SJSA1 (cell line): ENCODE measurements around the gene HADHA. TPM values are rescaled to one million over a fixed set of nuclear protein-coding genes. Genes with fewer than 3 reads are reported as not detected.

Source experiments
- DNase-seq, 2 experiments: peaks; one replicate each; pipeline ENCODE4 v3.0.0-alpha.2; 2015 to 2020; ENCODE audit warnings: low spot score in 2 of 2, low read depth in 1 of 2
- H3K27ac ChIP-seq: fragments of 250-450 bp; sonication (Bioruptor Pico); 2 replicates; pipeline ENCODE4 v1.5.1; 2020; ENCODE audit warnings: mild to moderate bottlenecking, moderate library complexity
- H3K27me3 ChIP-seq: fragments of 250-450 bp; sonication (Bioruptor Pico); replicated peaks from 2 replicates; pipeline ENCODE4 v1.5.1; 2020; ENCODE audit warnings: mild to moderate bottlenecking, moderate library complexity
- H3K36me3 ChIP-seq: fragments of 250-450 bp; sonication (Bioruptor Pico); 2 replicates; pipeline ENCODE4 v1.5.1; 2020; ENCODE audit warnings: mild to moderate bottlenecking
- H3K4me1 ChIP-seq: fragments of 250-450 bp; sonication (Bioruptor Pico); replicated peaks from 2 replicates; pipeline ENCODE4 v1.6.1; 2021; ENCODE audit warnings: mild to moderate bottlenecking
- H3K4me3 ChIP-seq: fragments of 250-450 bp; sonication (Bioruptor Pico); 2 replicates; pipeline ENCODE4 v1.5.1; 2020; ENCODE audit warnings: mild to moderate bottlenecking
- H3K9me3 ChIP-seq: fragments of 250-450 bp; sonication (Bioruptor Pico); replicated peaks from 2 replicates; pipeline ENCODE4 v1.5.1; 2020; ENCODE audit warnings: mild to moderate bottlenecking
- total RNA-seq: library from RNA; depleted of rRNA; stranded (reverse); fragments of >200 nt; shearing (Covaris generic); gene quantifications from 2 replicates; pipeline ENCODE4 v1.2.3, GENCODE V29; 2014

HADHA gene
- total RNA-seq, 1 experiment from 2014 or later, result 114 TPM

DNA sequence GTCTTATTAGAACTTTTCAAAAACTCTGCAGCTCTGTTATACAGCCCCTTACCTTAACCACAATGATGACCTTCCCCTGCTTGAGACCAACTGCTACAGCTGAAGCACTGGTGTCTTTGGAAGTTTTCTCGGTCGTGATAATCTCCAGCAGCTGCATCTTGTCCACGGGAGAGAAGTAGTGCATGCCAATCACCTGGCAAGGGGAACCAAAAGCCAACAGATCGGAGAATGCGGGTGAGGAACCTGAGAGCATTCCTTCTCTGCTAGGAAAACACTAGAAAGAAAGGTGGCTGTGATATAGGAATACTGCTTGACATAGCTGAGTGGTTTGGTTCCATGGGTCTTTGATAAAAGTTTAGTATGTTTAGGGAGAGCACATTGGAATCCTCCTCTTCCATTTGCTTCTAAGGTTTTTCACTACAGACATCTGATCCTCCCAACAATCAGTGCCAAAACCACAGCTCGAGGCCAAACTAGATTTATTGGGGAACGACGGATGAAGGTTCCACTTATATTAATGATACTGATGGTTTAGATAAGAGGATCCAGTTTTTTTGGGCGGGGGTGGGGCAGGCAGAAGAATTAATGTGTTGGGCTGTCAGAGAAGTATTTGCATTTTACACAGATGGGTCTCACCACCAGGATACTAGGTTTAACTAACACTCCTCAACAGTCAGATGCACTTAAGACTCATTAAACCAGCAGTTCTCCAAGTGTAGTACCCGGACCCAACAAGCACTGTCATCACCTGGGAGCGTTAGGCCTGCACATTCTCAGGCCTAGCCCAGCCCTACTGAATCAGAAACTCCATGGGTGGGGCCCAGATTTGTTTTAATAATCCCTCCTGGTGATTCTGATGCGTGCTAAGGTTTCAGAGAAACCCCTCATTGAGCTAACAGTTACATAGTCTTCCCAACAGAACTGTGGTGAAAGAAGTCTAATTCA lies 49.1 kb downstream of the HADHA start:
- Histone ChIP-seq H3K9me3 (no peaks in the 10 kb centered on the region), H3K4me3 (no peak overlapping the region), H3K4me1 (no peaks in the 10 kb centered on the region), H3K27me3 (no peaks in the 10 kb centered on the region; the same call in 1 of the 2 replicates), H3K27ac (no peak overlapping the region), H3K36me3 (peaks cover 79% of the 10 kb centered on the region)
- DNase-seq, result no peak

- peaks cover 64% of the 10 kb centered on the region for H3K36me3 ChIP-seq
- no peaks in the 10 kb centered on the region for H3K4me1 ChIP-seq
- no peak overlapping the region for H3K27ac ChIP-seq
- H3K27me3 ChIP-seq, result no peaks in the 10 kb centered on the region; the same call in 1 of the 2 replicates
- H3K4me3 ChIP-seq, result no peak overlapping the region
- no peaks in the 10 kb centered on the region; the same call in 1 of the 2 replicates for H3K9me3 ChIP-seq
- DNase-seq, result no peak
Observed at GRCh38 chr2:26193578-26194231, 50.7 kb downstream of the HADHA start.

DNA sequence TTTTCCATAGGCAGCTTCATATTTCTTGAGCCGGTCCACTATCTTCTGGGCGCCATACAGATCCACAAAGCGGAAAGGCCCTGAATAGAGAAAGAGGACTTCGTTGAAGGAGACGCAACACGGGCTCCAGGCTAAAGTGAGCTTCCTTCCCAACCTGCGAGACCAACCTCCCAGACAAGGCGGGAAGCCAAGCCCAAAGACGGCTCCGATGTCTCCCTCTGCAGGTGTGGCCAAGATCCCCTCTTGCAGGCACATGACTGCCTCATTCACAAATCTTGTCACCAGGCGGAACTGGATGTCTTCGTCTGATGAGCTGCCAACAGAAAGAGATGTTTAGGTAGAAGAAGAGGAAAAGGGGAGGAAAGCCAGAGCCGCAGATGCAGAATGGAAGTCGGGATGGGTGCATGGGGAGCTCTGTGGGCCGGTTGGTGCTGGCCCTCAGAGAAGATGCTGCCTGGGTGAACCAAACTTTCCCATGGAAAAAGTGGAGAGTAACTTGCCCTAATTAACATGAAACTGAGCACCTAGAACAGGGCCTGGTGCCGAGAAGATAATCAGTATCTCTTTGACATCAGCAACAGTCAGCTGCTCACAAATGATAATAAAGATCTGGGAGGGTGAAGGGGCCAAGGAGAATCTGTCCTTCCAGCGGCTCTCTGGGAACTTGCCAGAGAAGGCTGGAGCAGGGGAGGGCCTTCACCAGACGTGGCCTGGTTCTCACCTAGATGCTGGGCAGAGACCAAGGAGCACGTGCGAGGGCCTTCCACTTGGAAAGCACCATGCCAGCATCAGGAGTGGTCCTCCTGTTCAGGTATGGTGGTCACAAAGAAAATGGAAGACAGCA lies 52.9 kb downstream of the HADHA start:
- Histone ChIP-seq H3K4me3 (no peak overlapping the region), H3K36me3 (peaks cover 45% of the 10 kb centered on the region), H3K4me1 (no peaks in the 10 kb centered on the region), H3K27me3 (no peaks in the 10 kb centered on the region; the same call in 1 of the 2 replicates), H3K9me3 (no peaks in the 10 kb centered on the region; the same call in 1 of the 2 replicates), H3K27ac (no peak overlapping the region)
- DNase-seq, result no peak

- no peaks in the 10 kb centered on the region for H3K27me3 ChIP-seq
Observed at GRCh38 chr2:26190369-26190768, 54.1 kb downstream of the HADHA start.

GRCh38 chr2:26189751-26190150 lies 54.7 kb downstream of the HADHA start:
- Histone ChIP-seq H3K27me3 (no peaks in the 10 kb centered on the region), H3K4me1 (no peaks in the 10 kb centered on the region; the same call in 1 of the 2 replicates), H3K4me3 (no peak overlapping the region)

More at GRCh38 chr2:26190369-26190768, 54.1 kb downstream of the HADHA start:
- Histone ChIP-seq H3K27ac (no peak overlapping the region), H3K9me3 (no peaks in the 10 kb centered on the region; the same call in 1 of the 2 replicates), H3K4me1 (no peaks in the 10 kb centered on the region), H3K4me3 (no peak overlapping the region), H3K36me3 (peaks cover 34% of the 10 kb centered on the region)
- no peak for DNase-seq

DNA sequence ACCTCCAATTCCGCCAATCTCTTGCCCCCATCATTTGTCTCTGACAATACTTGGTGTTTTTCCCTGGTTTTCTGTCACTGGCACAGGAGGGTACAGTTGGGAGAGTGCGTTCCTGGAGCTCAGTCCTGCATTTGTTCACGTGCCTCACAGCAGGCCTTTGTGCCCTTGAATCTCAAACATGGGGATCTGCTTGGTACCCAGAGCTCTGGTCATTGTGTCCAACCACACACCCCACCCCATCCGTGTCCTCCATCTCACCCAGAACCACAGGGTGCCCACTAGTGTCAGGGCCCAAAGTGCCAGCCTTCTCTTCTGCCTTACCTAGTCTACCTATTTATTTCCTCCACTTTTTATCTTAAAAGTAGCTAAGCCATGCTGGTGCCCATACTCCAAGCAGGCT lies 55.3 kb downstream of the HADHA start:
- H3K27ac ChIP-seq, result no peak overlapping the region
- no peaks in the 10 kb centered on the region; the same call in 1 of the 2 replicates for H3K9me3 ChIP-seq
- no peak for DNase-seq
- H3K4me3 ChIP-seq, result no peak overlapping the region
- H3K4me1 ChIP-seq, result peaks cover 4% of the 10 kb centered on the region
- peaks cover 21% of the 10 kb centered on the region for H3K36me3 ChIP-seq
- no peaks in the 10 kb centered on the region for H3K27me3 ChIP-seq

More at GRCh38 chr2:26189751-26190150, 54.7 kb downstream of the HADHA start:
- no peaks in the 10 kb centered on the region; the same call in 1 of the 2 replicates for H3K9me3 ChIP-seq
- peaks cover 28% of the 10 kb centered on the region for H3K36me3 ChIP-seq
- DNase-seq, result no peak
- H3K27ac ChIP-seq, result no peak overlapping the region

DNA sequence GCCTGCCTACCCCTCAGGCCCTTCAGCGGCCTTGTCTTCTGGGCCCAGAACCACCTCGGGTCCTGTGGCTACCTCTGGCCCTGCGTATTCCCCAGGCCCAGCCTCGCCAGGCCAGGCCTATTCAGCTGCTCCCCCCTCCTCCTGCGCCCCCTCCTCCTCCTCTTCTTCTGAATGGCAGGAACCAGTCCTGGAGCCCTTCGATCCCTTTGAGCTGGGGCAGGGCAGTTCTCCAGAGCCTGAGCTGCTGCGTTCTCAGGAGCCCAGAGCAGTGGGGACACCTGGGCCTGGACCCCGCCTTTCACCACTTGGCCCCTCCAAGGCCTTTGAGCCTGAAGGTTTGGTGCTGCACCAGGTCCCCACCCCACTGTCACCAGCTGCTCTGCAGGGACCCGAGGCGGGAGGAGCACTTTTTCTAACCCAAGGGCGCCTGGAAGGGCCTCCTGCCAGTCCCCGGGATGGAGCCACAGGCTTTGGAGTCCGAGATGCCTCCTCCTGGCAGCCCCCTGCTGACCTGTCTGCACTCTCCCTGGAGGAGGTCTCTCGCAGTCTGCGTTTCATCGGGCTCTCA lies 56.8 kb downstream of the HADHA start:
- H3K36me3 ChIP-seq, result peaks cover 8% of the 10 kb centered on the region
- H3K4me3 ChIP-seq, result no peak overlapping the region
- no peaks in the 10 kb centered on the region; the same call in 1 of the 2 replicates for H3K9me3 ChIP-seq
- H3K4me1 ChIP-seq, result peaks cover 4% of the 10 kb centered on the region
- H3K27ac ChIP-seq, result no peak overlapping the region
- H3K27me3 ChIP-seq, result no peaks in the 10 kb centered on the region
- no peak for DNase-seq

DNA sequence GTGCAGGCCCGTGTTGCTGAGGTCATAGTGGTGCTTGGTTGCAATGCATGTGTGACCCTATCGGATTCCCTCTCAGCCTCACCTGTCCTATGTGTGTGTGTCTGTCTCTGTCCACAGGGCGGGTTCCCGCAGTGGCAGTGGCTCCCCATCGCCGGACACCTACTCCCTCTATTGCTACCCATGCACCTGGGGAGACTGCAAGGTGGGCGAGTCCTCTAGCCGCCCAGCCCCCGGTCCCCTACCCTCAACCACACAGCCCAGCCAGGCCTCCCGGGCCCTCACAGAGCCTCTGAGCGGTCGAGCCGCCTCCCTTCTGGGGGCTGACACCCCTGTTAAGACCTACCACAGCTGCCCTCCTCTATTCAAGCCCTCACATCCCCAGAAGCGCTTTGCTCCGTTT lies 57.3 kb downstream of the HADHA start:
- H3K4me1 ChIP-seq, result peaks cover 4% of the 10 kb centered on the region
- H3K27me3 ChIP-seq, result no peaks in the 10 kb centered on the region
- no peak for DNase-seq
- H3K4me3 ChIP-seq, result no peak overlapping the region
- H3K27ac ChIP-seq, result no peak overlapping the region
- H3K36me3 ChIP-seq, result peaks cover 8% of the 10 kb centered on the region
- H3K9me3 ChIP-seq, result no peaks in the 10 kb centered on the region; the same call in 1 of the 2 replicates

DNA sequence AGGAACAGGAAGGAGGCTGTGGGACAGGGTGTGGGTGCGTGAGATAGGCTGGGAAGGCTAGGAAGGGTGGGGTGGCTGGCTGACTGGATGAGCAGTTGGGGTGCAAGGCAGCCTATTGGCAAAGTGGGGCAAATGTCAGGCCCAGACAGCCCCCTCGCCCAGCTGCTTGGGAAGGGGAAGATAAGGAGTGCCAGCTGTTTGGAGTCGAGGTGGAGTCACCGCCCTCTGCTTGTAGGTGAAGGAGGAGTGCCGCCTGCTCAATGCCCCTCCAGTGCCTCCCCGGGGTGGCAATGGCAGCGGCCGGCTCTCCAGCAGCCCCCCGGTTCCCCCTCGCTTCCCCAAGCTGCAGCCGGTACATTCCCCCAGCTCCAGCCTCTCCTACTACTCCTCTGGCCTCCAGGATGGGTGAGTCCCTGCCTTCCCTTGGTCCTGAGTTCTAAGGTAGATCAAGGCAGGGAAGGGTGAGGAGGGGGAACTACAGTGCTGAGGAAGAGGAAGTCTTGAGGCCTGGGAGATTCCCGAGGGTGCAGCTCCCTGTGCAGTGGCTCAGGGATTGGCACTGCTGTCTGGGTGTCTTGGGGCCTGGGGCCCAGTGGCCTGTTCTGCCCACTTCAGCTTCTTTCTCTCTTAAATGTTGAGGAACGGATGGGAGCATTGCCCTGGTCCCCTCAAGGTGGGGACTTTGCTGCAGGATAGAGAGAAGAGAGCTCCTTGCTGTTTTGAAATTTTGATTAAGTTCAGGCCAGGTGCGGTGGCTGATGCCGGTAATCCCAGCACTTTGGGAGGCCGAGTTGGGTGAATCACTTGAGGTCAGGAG lies 58.3 kb downstream of the HADHA start:
- no peak overlapping the region for H3K27ac ChIP-seq
- no peak overlapping the region for H3K4me3 ChIP-seq
- DNase-seq, result no peak
- peaks cover 4% of the 10 kb centered on the region for H3K4me1 ChIP-seq
- no peaks in the 10 kb centered on the region; the same call in 1 of the 2 replicates for H3K9me3 ChIP-seq
- H3K36me3 ChIP-seq, result peaks cover under 1% of the 10 kb centered on the region; the same call in 1 of the 2 replicates
- no peaks in the 10 kb centered on the region for H3K27me3 ChIP-seq

DNA sequence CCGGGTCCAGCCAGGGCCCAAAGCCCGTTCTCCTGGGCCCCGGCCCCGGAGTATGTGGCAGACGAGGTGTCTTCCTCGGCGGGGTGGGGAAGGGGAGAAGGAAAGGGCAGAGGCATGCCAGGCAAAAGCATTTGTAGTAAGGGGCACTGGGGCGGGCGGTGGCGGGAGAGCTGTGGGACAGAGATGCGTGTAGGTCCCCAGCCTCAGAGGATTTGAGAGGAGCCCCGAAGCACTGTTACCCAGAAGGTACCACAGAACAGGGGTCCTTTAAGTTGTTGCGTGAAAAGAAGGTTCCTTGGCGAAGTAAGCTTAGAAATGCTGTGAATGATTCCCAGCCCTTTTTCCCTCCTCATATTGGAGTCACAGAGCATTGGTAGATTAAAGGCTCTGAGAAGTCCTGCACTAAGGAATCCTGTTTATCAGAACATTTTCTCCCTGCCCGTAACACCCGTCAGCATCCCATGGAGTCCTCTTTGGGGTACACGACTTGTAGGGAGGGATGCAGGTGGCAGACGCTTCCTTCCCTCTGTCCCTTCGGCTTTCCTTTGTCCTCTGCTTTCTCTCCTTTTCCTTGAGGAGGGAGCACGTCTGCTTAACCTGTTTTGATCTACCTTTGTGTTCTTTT lies 59.0 kb downstream of the HADHA start:
- H3K27ac ChIP-seq, result no peak overlapping the region
- no peaks in the 10 kb centered on the region for H3K27me3 ChIP-seq
- H3K36me3 ChIP-seq, result no peaks in the 10 kb centered on the region
- H3K4me1 ChIP-seq, result peaks cover 4% of the 10 kb centered on the region
- peak overlapping the region; percentile 29 for H3K4me3 ChIP-seq
- no peak for DNase-seq
- H3K9me3 ChIP-seq, result no peaks in the 10 kb centered on the region; the same call in 1 of the 2 replicates

- no peak for DNase-seq
- H3K4me3 ChIP-seq, result peak overlapping the region; percentile 29
Observed at GRCh38 chr2:26184555-26185303, 59.7 kb downstream of the HADHA start.

More at GRCh38 chr2:26184555-26185303, 59.7 kb downstream of the HADHA start:
- Histone ChIP-seq H3K27me3 (no peaks in the 10 kb centered on the region), H3K4me1 (peaks cover 4% of the 10 kb centered on the region), H3K27ac (no peak overlapping the region), H3K9me3 (no peaks in the 10 kb centered on the region; the same call in 1 of the 2 replicates), H3K36me3 (no peaks in the 10 kb centered on the region)
